Left colon (tissue), 2 donors: ENCODE data around the gene RBCK1. TPM values are rescaled to one million over a fixed set of nuclear protein-coding genes. Genes with fewer than 3 reads are reported as not detected.
"Not testable (repeated sequence)": the region's sequence is repeated elsewhere in the genome, so short reads cannot be mapped to it uniquely, and the experiment has no call there.

Source experiments
- ATAC-seq: fragments of 200-7000 bp; cut with Tn5 transposase; one replicate; pipeline ENCODE4 v1.9.1; 2020; ENCODE audit warnings: mild to moderate bottlenecking, moderate library complexity
- DNase-seq, 2 donors: peaks; one replicate each; pipeline ENCODE4 v3.0.0-alpha.2; 2020
- intact Hi-C, 2 donors: fragments of 100-400 bp; cut with DNase I in 1 of 2; cut with micrococcal nuclease in 1 of 2; formaldehyde crosslinking; loops; one replicate each; pipeline versions ENCODE4 v1.11.2 to v1.14.0; 2022; cut with DNase I, micrococcal nuclease
- total RNA-seq, 2 donors: library from RNA; stranded (reverse); fragmentation: NEBNext Ultra II Directional; extraction: Animal tissue kit (Norgen Biotek cat#: 25700); gene quantifications; one replicate each; pipeline ENCODE4 v1.2.1, GENCODE V29; 2021
- donor health status: DM: no; HTN: no; CAD: no.
- donor health status: DM: yes; HTN: yes; CAD: no.

The RBCK1 gene
- total RNA-seq, 2 donors from 2014 or later = 103 to 134 TPM

DNA sequence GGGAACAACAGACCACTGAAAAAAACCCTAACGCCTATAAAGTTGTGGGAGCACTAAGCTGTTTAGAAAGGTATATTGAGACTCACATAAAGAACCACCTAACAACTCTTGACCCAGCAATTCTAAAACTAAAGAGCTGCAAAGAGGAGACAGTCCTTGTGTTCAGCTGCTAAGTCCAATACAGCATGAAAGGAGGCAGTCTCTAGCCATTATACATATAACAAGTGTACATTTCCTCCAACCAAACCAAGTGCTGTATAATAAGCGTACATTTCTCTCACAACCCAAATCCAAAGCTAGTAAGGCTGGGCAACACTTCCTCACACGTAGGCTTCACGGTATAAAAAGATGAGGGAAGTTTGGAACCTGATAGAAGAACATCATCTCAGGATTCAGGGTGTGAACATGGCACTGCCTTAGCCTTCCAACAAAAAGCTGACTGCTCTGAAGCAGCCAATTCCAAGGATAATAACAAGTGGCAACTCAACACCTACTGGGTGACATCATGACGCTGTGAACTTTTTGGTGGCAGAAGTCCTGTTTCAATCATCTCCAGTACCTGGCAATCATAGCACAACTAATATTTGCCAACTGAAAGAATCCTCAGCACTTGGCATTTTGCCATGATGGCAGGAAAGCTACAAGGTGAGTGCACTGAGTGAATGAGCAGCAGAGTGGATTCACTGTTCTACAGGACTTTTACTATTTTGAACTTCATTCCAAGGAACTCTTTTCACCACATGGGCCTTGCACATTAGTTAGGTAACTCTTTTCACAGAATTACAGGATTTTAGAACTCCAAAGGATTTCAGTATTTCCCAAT lies 37.6 kb downstream of the RBCK1 start:
- ATAC-seq (no peak), DNase-seq (no peak)
- intact Hi-C loops = no loop called here

- ATAC-seq, intact Hi-C loops, DNase-seq: not testable (repeated sequence)
Observed at GRCh38 chr20:452021-452420, 43.9 kb downstream of the RBCK1 start.

DNA sequence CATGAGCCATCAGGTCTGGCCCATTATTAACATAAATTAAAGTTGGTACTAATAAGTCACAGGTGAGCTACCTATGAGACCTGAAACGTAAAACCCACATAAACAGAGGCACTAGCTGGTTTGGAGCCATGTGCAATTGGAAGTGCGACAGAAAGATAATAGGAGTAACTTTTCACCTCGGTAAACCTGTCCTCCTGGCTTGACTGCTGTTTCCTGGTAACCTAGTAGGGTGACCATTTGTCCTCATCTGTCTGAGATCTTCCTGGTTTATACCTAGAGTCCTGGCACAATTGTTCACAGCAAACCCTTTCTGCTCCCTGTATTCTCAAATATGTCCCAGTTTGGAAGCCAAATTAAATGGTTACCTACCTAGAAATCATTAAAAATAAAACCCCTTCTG lies 46.9 kb downstream of the RBCK1 start:
- ATAC-seq (peak; percentile 76), DNase-seq (no peak)
- intact Hi-C loops = no loop called here

GRCh38 chr20:458776-459175 lies 50.7 kb downstream of the RBCK1 start:
- DNase-seq = no peak
- intact Hi-C loops = no loop called here
- ATAC-seq = no peak

- DNase-seq = no peak
- ATAC-seq = no peak
- intact Hi-C loops = no loop called here
Observed at GRCh38 chr20:460180-460579, 52.1 kb downstream of the RBCK1 start.

DNA sequence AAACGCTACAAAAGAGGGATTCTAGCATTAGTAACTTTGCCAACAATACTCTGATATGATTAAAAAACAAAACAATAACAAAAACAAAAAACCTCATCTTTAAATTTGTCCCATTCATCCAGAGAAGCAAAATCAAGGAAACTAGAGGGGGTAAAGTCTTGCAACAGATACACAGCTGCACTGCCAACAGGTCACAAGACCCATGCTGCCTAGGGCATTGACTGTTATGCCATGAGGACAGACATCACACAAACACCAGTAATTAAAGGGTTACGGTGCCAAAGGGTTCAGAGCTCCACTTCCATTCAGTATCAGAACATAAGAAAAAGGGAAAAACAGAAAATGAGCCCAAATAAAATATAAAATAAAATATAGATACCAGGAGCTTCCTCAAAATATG lies 52.6 kb downstream of the RBCK1 start:
- ATAC-seq (no peak), DNase-seq (no peak)
- intact Hi-C loops = no loop called here

DNA sequence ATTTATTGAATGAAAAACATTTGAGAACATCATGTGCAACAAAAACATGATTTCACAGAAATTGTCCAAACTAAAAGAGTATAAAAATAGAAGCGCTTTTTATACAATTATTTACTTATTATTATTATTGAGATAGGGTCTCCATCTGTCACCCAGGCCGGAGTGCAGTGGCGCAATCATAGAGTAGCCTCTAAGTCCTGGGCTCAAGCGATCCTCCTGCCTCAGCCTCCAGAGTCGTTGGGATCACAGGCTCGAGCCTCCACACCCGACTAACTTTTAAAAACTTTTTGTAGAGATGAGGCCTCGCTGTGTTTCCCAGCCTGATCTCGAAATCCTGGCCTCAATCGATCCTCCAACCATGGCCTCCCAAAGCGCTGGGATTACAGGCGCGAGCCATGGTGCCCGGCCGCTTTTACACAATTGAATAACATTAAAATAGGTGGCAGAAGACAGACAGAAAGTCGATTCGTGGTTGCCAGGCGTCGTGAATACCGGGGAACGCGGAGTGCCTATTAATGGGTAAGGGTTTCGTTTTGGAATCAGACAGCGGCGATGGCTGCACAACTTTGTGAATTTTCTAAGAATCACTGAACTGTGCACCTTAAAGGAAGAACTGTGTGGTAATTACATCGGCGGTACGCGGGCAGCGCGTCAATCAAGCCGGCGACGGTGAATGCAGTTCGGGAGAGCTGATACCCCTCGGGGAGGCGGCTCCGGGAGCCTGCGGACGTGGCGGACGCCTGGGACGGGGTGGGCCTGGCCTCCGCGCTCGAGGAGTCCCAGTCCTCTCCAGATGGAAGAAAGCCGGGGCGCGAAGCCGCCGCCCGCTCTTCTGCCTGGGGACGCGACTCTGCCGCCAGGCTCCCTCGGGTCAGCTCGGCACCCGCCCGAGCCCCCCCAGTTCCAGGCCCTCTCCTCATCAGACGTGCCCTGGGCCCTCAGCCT lies 53.4 kb downstream of the RBCK1 start:
- intact Hi-C loops = no loop called here
- ATAC-seq = peak; percentile 59
- peak; percentile 39 to 70 for DNase-seq

DNA sequence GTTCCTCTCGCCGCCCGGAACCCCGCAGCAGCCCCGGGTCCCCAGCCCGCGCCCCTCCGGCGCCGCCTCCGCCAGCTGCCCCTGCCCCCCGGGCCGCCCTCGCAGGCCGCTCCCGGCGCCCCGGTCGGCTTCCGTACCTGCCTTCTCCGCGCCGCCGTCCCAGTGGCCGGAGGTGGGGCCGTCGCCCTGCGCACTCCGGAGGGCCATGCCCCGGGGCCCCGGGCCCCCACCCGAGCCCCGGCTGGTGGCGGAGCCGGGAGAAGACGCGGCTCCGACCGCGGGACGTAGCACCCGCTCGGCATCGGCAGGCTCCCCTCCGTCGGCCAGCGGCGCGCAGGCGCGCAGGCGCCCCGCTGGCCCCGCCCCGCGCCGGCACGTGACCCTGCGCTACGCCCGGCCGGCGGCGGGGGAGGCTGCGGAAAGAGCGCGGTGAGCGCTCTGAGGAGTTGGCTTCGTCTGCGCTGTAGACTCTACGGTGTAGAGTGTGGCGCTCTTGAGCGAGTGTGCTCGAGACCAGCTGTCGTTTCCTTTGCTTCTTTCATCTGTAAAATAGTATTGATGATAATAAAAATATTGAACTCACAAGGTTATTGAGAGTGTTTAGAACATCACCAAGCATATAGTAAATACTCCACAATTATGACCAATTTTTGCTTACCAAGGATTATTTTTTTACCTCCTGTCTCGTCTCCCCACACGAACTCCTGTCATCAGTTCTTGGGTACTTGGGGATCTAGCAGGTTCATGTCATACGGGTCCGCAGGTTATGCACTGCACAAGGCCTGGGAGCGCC lies 54.3 kb downstream of the RBCK1 start, which contains the start of gene TBC1D20:
Gene TBC1D20, minus strand, starts transcription at position 335 of the 793 bp plus-strand sequence. Its CDS starts 128 bp downstream, at position 207.
- intact Hi-C loops = no loop called here
- DNase-seq = peak; percentile 84 to 89
- peak; percentile 97 for ATAC-seq

- intact Hi-C loops = no loop called here
- ATAC-seq (no peak), DNase-seq (no peak)
Observed at GRCh38 chr20:467755-468154, 59.7 kb downstream of the RBCK1 start.

GRCh38 chr20:469746-470490 lies 61.8 kb downstream of the RBCK1 start:
- intact Hi-C loops = no loop called here
- DNase-seq (no peak), ATAC-seq (peak; percentile 53)

GRCh38 chr20:472137-472846 lies 64.2 kb downstream of the RBCK1 start:
- DNase-seq = no peak
- intact Hi-C loops = no loop called here
- ATAC-seq = peak; percentile 63

GRCh38 chr20:472889-473292 lies 64.8 kb downstream of the RBCK1 start:
- intact Hi-C loops = no loop called here

DNA sequence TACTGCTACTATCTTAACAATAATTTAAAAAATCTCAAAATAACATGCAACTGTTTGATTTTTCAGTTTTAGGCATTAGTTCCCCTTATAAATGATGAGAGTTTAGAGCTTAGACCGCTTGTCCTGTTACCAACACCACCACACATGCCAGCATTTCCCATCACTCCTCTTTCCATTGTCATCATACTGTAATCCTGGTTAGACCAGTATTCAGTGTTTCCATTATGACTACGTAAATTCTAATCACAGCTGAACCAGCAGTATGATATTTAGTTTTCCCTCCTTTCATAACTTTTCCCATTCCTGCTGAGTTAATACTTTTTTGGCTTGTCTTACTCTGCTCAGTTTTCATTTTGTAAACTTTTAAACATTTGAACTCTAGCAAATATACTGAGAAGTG lies 66.5 kb downstream of the RBCK1 start:
- intact Hi-C loops = no loop called here
- DNase-seq (no peak), ATAC-seq (no peak)

More at GRCh38 chr20:472889-473292, 64.8 kb downstream of the RBCK1 start:
- DNase-seq = no peak
- peak; percentile 7 for ATAC-seq

- peak; percentile 85 for ATAC-seq
- intact Hi-C loops = loop anchor here in 1 of 2 donors (2.0 kb wide), 1 partner anchor 121 kb away; no protein-coding TSS in a partner anchor
- DNase-seq = no peak
Observed at GRCh38 chr20:475463-476357, 67.6 kb downstream of the RBCK1 start.

DNA sequence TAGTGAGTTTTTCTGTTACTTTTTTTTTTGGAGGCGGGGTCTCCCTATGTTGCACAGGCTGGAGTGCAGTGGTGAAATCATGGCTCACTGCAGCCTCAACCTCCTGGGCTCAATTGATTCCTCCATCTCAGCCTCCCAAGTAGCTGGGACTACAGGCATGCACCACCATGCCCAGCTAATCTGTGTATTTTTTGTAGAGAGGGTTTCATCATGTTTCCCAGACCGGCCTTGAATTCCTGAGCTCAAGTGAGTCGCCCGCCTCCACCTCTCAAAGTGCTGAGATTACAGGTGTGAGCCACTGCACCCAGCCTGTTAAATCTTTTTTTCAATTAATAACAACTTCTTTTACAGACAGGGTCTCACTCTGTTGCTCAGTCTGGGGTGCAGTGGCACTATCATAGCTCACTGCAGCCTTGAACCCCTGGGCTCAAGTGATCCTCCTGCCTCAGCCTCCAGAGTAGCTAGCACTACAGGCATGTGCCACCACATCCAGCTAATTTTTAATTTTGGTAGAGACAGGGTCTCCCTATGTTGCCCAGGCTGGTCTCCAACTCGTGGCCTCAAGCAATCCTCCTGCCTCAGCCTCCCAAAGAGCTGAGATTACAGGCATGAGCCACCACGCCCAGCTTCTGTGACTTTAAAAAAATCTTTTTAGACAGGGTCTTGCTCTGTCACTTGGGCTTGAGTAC lies 68.6 kb downstream of the RBCK1 start:
- intact Hi-C loops = loop anchor here in 1 of 2 donors (2.0 kb wide), 1 partner anchor 122 kb away; no protein-coding TSS in a partner anchor
- DNase-seq, ATAC-seq: not testable (repeated sequence)
